ENCODE results near the gene SMAD3.
"Not testable (repeated sequence)": the region's sequence is repeated elsewhere in the genome, so short reads cannot be mapped to it uniquely, and the experiment has no call there.

Gene SMAD3

DNA sequence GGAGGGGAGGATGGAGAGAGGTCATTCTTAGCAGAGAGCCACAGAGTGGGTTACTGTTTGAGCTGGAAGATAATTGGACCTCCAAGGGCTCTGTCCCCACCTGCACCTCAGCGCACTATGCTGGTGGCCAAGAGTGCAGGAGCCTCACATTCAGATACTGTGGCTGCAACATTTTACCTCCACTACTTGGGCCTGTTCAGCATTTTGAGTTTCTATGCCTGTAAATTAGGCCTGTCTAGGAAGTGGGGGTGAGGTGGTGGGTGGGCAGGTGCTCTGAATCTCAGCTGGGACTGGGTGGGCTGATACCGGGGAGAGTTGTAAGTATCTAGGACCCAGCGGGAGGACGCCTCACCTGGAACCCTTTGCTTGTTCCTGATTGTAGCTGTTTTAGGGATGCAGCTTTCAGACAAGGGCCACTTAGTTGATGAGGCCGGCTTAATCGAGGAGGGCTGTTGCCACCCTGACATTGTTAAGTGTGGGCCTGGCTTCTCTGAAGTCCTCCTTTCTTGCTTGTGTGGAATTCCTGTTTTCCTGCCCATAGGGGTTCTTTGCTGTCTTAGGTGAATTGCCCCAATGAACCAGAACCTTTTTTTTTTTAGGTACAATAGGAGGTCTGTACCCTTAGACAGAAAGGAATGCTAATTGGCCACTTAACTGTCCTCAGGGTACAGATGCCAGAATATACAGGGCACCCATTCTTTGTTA is 83.8 kb downstream of the SMAD3 start:
- no peak for DNase-seq

DNA sequence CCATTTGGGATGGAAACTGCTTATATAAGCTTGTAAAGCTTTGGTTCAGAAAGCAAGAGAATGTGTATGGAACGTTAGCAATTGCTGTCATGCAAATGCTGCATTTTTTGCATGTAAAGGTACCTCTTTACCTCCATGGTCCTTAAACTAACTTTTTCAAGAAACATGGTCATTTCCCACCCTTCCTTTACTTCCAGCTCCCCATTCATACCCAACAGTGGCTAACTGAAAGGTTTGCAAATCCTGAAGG is 84.3 kb downstream of the SMAD3 start:
- DNase-seq: no peak

DNA sequence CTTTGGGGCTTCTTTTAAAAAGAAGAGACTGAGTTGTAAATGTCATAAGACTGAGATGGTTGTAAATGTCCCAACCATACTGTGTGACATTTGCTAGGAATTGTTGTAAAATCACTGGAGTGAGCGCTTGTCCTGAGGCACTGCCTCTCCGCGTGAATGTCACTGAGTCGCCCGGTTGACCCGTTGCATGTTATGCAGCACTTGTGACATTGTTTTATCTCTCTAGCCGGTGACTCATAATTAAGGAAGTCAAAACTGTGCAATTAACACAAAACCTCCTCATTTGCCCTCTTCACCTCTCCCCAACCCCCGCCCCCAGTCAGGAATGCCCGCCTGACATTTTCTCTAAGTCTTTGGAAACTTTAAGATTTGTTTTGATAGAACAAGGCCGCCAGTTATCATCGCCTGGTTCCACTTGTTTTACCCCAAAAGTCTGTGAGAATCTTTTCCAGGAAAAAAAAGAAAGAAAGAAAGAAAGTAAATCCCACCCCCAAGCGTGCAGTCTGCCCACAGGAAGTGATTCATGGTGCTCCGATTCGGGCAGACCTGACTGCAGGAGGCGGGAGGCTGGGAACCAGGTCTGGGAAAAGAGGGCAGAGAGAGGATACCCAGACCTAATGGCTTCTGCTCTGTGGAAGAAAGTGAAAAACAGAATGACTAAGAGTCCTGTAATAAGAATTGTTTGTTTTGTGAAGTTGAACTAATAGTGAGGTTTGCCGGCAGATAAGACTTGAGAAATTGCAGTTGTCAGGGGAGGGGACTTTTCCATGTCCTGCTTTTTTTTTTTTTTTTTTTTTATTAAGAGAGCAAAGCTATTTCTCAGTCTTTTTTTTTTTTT is 84.8 kb downstream of the SMAD3 start:
- DNase-seq: peak; percentile 57

DNA sequence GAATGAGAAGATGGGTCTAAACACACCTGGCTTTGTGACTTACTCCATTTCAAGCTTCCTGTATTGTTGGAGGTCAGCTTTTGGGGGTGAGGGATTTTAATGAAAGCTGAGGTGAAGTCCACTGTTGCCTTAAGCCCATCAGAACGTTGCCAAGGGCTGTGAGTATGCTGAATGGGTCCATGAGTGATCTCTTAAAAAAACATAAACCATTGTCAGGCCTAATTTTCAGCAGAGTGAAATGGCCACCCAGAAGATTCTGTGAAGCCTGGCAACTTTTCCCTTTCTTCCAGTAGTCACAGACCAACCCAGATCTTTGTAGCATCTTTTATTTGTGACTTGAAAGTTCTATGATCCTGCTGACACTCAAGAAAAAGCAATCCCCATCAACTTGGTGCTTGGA is 87.0 kb downstream of the SMAD3 start:
- DNase-seq: no peak

DNA sequence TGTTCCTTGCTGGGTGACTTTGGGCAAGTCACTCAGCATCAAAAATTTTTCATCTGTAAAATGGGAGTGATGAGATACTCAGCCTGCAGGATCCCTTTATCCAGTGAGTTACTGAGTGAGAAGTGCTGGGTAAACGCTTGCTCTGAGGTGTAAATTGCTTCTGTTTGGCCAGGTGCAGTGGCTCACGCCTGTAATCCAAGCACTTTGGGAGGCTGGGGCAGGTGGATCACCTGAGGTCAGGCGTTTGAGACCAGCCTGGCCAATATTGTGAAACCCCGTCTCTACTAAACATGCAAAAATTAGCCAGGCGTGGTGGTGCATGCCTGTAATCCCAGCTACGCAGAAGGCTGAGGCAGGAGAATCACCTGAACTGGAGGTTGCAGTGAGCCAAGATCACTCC is 87.6 kb downstream of the SMAD3 start:
- DNase-seq: not testable (repeated sequence)

DNA sequence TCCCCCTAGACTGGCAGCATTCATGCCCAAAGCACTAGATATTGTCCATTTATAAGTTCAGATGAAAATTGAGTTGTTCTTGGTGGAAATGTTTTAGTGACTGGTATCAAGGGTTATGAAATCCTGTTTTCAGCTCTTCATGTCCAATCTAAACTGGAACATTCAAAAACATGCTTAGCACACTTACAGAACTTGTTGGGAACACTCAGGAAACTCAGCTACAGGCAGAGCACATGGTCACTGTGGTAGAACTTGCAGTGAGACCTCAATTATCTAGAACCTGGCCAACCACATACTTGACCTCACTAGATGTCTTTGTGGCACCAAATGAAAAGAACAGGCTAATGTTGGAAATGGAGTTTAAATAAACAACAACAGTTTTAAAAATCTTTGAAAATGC is 88.8 kb downstream of the SMAD3 start:
- no peak for DNase-seq

DNA sequence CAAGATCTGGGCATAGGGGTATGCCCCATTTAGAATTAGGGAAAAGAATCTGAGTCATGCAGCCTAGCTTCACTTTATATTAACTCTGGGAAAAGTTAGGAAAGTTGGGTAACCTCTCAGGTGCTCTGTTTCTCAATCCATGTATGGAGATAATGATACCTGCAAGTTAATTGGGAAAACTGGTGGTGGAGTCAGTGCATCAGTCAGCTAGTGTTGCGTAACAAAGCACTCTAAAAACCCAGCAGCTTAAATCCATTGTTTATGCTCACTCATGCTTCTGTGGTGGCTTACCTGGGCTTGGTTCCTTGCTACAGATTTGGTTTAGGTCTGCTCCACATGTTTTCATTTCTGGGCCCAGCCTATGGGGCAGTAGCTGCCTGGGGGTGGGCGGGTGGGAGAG is 91.0 kb downstream of the SMAD3 start:
- no peak for DNase-seq

DNA sequence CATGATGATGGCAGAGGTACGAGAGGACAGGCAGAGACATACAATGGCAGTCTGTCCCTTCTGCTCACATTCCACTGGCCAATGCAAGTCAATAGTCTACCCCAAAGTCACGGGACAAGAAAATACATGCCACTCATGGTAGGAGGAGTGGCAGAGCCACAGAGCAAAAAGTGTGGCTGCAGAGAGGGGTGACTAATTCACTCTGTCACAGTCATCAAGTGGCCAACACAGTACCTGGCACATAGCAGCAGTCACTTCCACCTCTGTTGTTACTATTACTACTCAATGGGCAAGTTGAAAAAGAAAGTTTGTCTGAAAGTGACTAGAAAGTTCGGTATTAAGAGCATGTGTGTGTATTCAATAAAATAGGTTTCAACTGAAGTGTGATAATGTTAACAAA is 91.4 kb downstream of the SMAD3 start:
- DNase-seq: no peak

DNA sequence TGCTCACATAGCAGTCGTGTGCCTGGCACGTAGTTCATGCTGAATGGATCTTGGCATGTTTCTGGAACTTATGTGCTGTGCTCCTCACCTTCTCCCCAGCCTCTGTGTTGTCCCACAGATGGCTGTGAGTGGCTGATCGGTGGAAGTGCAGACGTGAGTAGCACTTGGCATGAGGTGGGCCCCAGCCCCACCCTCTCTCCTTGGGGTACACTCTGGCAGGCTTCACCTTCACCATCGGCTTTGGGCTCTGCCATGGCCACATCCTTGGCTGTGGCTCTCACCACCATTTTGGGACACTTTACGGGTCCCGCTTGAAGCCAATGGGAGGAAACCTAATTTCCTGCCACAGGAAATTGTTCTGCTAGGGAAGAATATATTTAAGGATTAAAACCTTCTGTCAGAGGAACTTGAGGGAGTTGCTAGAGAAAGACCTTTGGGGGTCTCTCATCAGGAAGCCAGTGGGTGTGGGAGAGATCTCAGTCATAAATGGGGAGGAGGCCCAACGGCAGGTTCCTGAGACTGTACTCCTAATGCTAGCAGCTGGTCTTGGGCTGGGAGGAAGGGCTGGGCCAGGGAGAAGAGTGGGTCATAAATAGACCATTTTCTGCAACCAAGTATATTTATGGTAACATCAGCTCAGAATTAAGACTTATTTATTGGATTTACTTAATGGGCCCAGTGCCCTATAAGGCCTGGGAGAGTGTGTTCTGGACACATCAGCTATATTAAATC is 92.3 kb downstream of the SMAD3 start:
- no peak for DNase-seq

DNA sequence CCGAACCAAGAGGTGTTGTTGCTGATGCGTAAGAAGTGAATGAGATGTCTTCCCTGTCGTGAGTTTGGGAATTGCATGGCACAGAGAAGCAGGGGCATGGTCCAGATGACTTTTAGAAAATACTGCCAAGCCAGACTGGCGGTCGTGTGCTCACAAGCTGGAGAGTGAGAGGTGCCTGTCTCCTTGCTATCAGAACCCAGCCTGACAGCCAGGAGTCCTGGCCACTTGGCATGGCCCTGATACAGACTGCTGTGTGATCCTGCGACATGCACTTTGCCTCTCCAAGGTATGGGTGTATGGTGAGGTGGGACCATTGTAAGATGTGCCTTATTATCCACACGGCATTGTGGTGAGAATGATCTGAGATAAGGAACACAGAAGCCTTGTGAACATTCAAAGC is 93.0 kb downstream of the SMAD3 start:
- no peak for DNase-seq

DNA sequence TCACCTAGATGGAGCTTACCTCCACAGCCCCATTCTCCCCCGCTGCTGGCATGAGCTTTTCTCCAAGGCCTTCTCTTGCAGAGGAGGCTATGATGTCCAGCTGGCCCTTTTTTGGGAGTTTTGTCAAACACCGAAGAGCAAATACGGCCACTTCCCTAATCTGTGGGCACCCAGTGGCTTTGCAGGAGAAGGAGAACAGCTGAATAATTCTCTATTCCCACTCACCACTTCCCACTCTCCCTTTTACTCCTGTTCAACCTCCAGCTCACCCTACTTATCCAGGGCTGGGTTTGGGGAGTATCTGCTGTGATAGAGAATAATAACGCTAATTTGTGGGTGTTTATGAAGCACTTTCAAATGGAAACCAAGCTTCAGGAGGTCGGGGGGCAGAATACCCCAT is 96.0 kb downstream of the SMAD3 start:
- no peak for DNase-seq

DNA sequence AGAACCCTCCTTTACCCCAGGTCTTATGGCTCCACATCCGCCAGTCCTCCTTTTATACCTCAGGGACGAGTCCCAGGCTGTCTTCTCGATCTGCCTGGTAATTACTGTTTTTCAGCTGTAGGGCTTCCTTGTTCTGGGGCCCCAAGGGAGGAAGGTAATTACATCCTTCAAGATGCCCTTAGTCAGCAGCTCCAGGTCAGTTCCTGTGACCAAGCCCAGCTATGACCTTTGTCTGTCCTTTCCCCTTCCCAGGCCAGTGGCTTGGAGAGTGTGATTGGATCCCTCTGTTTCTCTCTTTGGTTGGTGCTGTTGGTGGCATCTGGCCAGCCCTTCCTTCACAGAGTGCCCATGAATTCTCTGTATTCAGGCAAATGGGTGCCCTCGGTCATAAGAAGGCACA is 96.5 kb downstream of the SMAD3 start:
- DNase-seq: no peak

DNA sequence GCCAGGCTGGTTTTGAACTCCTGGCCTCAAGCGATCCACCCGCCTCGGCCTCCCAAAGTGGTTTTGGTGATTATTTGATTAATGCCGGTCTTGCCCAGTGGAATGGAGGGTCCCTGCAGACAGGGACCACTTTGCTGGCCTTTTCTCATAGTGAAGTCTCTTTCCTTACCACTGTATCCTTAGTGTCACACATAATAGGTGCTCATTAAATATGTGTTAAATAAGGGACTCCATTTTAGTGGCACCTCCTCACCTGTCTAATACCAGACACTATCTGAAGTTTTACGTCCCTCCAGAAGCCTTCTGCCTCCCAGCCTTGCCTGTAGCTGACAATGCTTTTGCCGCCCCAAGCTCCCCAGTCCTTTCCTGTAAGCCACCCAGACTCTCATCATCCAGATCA is 97.8 kb downstream of the SMAD3 start:
- no peak for DNase-seq

DNA sequence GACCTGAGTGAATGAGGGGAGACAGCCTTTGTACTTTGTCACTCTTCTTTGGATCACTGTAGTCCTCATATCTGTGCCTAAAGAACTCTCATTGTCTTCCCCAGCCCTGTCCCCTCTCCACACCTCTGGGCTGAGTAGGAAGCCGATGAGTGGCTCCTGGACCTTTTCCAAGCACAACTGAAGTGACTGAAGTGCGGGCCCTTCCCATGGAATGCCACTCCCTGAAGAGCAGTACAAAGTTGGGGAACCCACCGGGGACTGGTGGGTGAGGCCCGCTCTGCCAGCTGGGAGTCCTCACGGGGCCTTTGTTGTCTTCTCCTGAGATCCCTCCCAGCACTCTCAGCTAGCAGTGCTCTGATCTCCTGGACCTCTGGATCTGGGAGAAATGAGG is 99.0 kb downstream of the SMAD3 start:
- no peak for DNase-seq

DNA sequence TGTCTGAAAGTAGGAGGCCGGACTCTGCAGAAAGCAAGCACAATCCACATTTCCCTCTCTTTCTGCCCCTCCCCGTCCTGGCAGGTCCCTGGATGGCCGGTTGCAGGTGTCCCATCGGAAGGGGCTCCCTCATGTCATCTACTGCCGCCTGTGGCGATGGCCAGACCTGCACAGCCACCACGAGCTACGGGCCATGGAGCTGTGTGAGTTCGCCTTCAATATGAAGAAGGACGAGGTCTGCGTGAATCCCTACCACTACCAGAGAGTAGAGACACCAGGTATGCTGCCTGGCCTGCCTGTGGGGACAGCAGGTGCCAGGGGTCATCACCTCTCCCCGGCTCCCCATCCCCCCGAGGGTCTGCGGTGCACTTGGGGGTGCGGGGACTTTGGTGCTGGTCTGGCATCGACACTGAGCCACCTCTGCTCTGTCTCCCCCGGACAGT is 99.4 kb downstream of the SMAD3 start:
- no peak for DNase-seq

DNA sequence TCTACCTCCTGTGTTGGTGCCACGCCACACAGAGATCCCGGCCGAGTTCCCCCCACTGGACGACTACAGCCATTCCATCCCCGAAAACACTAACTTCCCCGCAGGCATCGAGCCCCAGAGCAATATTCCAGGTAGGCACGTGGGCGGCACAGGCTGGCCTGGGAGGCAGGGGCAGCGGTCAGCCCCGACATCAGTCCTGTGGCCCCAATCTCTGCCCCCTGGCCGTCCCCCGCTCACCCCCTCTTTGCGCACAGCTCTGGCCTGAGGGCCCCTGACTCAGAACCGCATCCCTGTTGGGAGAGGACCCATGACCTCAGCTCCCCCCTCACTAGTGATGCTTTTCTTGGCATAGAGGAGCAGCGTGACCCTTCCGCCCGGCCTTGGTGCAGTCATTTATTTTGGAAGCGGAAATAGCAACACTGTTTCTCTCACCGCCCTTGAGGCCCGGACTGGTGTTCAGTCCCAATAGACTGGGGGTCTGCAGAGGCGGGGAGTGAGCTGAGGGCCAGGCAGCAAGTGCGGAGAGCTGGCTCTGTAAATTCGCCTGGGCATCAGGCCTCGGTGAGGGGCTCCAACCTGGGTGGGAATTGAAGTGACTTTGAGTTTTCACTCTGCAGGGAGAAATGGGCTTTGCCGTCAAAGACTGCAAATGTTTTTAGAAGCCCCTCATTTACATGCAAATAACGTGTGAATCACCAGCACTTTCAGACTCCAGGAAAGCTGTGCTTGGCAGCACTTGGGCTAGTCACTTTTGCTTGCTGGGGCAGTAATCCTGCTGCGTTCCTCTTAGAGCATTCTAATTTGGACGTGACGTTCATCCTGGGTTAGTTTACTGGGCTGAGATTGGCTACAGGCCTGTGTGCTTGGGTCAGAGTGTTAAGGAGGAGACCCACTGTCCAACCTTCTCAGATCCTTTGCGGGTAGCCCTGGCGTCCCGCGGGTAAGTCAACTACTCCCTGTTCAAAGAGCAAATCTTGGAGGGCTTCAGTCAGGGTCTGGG is 100.2 kb downstream of the SMAD3 start:
- no peak for DNase-seq

DNA sequence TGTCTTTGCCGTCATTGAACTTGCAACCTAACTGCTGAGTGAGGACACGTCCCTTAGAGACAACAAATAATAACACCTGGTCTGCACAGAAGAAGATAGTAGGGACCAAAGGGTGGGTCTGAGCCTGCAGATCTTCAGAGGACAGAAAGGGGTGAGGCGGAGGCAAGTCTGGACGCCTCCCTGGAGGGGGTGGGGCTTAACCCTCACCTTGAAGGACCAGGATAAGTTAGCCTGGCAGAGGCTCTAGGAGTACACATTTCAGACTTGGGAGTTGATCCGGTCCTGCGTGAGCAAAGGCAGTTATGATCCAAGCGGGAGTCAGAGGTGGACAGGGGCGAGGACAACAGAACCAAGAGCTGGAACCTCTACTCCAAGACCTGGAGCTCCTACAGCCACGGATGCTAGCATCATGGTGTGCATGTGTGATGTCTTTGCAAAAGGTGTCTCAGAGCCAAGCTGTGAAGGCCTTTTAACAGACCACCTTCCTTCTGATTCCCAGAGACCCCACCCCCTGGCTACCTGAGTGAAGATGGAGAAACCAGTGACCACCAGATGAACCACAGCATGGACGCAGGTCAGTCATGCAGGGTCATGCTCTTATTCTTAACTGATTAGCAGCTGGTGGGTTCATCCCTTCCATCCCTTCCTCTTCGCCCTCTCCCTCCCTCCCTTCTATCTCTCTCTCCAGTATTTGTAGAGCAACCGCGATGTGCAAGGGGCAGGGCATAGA is 101.0 kb downstream of the SMAD3 start:
- no peak for DNase-seq

DNA sequence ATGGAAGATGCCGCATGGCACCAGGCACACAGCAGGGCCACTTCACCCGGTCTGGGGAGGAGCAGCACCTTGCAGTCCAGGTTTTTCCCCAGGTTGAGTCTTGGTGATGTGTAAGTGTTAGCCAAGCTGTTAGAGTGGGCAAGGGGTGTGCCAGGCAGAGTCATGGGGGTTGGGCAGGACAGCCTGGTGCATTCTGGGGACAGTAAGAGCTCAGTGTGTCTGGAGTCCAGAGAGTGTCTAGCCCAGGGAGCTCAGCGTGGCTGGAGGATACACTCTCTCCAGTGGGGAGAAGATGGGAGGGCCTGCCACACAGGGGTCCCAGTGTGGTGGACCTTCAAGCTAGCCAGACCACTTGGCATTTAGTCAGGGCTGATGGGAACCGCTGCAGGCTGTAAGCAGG is 101.7 kb downstream of the SMAD3 start:
- DNase-seq: no peak

DNA sequence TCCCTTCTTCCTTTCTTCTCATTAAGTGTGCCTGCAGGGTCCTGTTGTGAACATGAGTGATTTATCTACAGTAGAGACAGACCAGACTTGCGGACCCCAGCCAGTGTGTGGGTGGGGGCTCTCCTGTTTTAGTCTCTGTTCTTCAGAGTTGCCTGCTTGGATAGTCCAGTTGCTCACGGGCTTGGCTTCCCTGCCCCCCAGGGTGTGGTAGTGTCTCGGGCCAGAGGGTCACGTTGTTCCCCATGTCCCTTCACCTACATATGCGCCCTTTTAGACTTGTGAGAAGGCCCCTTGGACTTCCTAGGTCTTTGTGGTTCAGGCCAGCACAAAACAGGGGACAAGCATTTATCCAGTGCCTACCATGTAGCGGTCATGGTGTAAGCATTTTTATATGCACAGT is 103.3 kb downstream of the SMAD3 start:
- DNase-seq: no peak

DNA sequence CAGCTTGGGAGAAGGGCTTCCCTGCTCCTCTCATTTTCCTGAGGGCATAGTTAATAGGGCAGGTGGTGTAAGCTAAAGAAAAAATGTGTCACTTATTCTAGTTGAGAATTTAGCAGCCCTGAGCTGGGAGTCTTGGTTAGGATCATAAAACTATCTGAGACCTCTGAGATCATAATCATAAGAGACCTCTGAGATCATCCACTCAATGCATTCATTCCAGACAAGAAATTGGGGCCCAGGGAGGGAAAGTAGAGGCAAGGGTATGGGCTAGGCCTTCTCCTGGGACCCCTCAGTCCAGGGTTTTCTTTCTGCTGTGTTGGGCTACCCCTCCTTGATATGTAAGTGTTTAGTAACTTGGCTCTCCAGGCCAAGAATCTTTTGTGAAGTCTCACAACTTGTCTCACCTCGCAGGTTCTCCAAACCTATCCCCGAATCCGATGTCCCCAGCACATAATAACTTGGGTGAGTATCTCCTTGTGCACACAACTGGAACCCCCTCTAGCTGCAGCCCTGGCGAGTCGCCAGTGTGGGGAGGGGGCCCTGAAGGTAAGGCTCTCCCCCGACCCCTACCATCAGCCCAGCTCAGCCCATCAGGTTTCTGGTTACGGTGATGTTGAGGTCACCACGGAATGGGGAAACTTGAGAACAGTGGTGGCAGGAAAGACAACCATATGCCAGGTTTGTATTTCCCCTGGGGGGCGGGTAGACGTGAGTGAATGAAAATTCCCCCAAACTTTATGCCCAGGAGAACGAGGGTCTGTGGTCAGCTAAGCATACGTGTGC is 104.9 kb downstream of the SMAD3 start:
- DNase-seq: no peak

DNA sequence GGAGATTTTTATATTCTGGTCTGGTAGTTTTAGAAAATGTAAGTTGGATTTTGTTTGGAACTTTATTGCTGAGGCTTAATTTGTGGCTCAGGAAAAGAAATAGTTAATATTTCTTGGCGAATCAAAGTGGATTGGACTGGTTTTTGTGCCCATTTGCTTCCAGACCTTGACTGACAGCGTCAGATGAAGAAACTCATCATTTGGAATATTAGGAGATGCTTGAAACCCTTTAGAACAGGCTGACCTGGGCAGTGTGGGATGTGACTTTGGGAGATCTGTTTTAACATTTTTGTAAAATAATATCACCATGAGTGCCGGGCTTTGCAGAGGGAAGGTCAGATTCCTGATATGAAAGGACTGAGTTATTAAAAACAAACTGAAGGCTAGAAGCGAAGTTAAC is 106.1 kb downstream of the SMAD3 start:
- DNase-seq: no peak
